RCC 7860 (cell line): Measurements from ENCODE around the gene ARHGEF18.
A peak's percentile ranks its signal among the peaks of the same experiment; 100 is the strongest.

Experiments
- DNase-seq: peaks from one replicate; pipeline ENCODE4 v3.0.0-alpha.2; 2015; ENCODE audit warnings: low spot score
- FAIRE-seq: peaks from 2 replicates; lab custom pipeline; 2012; peaks lifted over from hg19 to GRCh38; lab: Jason Lieb, UNC

The ARHGEF18 gene

DNA sequence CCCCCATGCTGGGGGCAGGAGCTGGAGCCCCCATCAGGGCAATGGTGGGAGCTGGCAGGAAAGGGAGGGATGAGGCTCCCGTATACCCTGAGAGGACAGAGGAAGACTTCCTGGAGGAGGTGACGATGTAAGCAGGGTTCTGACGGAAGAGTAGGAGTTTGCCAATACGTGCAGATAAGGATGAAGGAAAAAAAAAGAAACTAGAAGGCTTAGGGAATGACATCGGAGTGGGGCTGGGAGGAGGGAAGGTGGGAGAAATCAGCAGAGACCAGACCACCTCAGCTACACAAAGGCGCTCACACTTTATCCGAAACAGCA lies 32.3 kb downstream of the ARHGEF18 start:
- DNase-seq = no peak
- no peak for FAIRE-seq

DNA sequence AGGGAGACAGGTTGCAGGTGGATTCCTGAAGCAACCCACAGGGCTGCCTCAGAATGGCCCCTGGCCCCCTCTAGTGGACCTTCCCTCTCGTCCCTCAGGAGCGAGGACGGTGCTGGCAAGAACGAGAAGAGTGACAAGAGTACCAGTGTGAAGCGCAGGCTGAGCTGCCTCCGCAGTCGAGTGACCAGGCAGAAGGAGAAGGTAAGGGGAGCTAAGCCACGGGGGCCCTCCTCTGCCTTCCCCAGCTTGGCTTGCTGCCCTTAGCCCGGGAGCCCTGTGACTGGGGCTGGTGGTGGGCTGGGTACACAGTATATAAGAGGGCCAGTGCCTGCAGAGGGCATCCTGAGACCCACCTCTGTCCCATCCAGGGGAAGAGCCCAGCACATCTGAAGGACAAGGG lies 34.0 kb downstream of the ARHGEF18 start:
- DNase-seq = no peak
- FAIRE-seq = no peak

DNA sequence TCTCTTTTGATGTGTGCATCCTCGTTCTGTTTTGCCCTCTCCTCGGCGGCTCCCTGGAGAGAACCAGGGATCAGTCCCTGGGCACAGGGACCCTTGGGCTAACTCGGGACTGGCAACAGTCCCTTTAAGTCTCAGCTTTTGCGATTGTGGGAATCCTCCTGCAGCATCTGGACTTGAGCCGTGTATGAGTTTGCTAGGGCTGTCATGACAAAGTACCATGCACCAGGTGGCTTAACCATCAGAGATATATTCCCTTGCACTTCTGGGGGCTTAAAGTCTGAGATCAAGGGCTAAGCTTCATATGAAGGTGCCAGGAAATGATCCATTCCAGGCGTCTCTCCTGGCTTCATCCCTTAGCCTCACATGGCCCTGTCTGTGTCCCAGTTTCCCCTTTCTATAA lies 34.5 kb downstream of the ARHGEF18 start:
- no peak for DNase-seq
- FAIRE-seq = no peak

DNA sequence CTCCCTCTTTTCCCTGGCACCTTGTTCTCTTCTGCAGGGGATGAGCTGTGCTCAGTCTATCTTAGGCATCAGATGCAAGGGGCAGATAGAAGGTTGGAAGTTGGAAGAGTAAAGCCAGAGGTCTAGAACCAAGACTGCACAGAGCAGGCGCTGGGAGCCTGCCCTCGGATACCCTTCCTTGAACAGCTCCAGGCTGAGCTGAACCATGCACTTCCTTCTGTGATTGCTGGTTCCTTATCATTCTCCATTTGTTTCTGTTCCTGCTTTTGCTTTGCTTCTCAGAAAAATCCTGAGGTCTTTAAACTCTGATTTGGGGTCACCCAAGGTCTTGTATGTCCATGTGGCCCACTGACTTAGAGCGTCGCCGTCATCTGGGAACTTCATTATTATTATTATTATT lies 36.3 kb downstream of the ARHGEF18 start:
- no peak for FAIRE-seq
- DNase-seq = no peak

DNA sequence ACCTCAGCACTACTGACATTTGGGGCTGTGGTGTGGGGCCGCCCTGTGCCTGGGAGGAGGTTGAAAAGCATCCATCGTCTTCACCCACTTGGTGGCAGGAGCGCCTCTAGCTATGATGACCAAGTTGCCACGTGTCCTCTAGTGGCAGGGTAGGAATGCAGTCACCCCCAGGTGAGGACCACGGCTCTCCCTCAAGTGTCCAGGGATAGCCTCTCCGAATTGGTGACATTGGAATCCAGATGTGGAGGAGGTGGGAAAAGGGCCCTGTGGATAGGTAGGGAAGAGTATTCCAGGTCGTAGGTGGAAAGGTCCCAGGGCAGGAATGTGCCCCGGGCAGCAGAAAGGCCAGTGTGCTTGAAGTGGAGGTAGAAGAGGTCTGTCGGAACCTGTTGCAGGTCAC lies 37.6 kb downstream of the ARHGEF18 start:
- no peak for FAIRE-seq

DNA sequence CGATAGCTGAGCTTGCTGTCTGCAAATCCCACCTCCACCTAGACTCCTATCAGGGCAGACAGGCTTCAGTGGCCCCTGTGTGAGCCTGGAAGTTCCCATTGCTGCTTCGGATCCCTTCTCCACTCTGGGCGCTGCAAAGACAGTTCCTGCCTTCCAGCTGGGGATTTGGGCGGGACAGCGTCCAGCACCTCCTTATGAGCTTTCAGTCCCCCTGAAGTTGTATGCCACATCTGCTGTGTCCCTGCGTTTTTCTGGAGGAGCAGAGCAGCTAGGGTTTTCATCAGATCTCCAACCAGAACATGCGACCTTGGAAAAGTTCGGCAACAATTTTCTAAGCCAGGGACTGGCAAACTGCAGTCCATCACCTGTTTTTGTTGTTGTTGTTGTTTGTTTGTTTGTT lies 38.0 kb downstream of the ARHGEF18 start:
- no peak for DNase-seq
- FAIRE-seq = no peak

More for the DNA sequence above, 37.6 kb downstream of the ARHGEF18 start:
- no peak for DNase-seq

DNA sequence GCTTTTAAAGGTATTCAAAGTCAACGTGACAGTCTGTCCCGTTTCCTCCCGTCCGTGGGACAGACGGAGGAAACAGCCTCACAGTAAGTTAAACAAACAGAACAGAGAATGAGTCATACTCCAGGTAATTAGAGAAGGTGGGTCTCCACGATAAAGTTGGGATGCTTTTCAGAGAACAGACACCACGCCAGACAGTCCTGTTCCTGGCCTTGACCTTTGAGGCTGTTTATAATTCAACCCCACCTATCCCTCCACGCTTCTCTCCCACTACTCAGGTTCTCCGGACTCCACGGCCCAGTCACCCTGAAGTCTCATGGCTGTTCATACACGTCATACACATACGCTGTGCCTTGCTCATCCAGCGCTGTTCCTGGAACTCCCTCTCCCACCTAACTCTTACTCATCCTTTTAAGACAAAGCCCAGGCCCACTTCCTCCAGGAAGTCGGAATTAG lies 42.5 kb downstream of the ARHGEF18 start:
- FAIRE-seq (no peak), DNase-seq (peak; percentile 72)

DNA sequence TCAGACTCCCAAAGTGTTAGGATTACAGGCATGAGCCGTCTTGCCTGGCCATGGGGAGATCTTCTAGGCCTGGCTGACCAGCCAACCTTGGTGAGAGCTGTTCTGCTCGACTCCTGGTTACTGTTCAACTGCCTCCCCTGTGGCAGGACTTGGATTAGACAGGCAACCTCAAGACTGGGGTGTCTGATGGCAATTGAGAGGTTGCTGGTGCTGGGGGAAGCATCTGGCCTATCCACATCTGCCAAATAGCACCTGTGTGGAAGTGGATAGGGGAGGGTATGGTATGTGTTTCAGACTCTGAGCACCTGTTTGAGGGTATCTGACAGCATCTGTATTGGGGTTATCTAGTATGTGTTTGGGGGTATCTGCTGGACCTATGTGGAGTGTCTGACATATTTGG lies 44.7 kb downstream of the ARHGEF18 start:
- FAIRE-seq (no peak), DNase-seq (no peak)

DNA sequence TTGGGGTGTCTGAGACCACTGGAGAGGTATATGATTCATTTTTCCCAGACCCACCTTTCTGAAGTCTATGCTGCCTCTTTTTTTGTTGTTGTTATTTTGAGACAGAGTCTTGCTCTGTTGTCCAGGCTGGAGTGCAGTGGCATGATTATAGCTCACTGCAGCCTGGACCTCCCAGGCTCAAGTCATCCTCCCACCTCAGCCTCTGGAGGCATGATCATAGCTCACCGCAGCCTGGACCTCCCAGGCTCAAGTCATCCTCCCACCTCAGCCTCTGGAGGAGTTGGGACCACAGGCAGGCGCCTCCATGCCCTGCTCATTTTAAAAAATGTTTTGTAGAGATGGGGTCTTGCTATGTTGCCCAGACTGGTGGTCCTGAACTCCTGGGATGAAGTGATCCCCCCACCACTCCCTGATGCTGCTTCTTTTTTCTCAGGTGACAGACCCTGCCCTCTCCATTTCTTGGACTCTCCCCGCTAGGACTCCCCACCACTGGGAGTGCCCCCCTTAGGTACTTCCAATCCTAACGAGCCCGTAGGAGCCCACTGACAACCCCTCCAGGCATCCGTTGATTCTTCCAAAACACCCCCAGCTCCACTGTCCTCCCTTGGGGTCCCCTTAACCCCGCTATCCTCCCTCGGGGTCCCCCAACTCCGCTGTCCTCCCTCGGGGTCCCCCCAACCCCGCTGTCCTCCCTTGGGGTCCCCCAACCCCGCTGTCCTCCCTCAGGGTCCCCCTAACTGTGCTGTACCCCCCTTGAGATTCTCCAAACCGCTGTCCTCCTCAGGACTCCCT lies 45.4 kb downstream of the ARHGEF18 start:
- FAIRE-seq (no peak), DNase-seq (no peak)

DNA sequence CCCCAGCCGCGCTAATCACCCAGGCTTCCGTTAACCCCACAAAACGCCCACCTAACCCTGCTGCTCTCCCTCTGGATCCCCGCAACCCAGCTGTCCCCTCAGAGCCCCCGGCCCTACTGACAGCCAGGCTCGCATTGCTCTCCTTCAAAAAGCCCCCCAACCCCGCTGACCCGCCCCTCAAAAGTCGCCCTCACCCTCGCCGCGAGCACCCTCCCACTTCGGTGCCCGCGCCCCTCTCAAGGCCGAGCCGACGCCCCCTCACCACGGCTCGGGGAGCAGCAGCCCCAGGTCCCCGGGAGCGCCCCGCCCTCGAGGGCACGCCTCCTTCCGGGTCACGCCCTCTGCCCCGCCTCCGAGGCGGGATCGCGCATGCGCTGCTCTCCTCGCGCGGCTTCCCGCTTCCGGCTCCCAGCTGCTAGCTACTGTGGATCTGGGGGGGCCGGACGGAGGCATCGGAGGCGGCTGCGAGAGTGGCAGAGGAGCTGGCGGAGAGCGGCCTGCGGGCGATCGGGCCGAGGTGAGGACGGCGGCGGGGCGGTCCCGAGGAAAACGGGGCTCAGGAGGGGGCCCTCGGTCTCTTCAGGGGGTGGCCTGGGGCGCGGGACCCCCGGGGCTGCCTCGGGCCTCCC lies 46.1 kb downstream of the ARHGEF18 start:
- DNase-seq (peak; percentile 77), FAIRE-seq (no peak)

DNA sequence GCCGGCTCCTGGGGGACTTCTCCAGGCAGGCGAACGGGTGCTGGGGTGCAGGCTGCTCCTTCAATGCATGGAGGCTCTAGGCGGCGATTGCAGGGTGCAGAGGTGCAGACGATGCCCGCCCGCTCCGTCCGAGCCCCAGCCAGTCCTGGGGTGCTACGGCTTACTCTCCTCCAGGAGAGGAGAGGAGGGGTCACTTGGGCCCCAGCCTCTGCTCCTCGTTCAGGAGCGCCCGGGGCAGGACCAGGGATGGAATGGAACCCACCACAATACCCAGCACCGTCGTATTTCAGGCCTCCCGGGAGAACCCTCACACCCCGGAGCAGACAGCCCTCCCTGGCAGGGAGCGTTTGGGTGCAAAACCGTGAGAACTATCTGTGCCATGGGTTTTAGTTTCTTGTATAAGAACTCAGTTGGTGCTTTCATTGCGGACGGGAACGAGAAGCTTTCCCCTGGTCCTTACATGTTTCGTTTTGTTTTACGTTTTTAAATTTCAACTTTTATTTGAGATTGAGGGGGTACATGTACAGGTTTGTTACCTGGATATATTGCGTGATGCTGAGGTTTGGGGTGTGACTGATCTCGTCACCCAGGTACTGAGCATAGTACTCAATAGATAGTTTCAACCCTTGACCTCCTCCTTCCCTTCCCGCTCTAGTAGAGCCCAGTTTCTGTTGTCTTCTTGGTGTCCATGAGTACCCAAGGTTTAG lies 46.8 kb downstream of the ARHGEF18 start:
- FAIRE-seq = no peak
- no peak for DNase-seq

DNA sequence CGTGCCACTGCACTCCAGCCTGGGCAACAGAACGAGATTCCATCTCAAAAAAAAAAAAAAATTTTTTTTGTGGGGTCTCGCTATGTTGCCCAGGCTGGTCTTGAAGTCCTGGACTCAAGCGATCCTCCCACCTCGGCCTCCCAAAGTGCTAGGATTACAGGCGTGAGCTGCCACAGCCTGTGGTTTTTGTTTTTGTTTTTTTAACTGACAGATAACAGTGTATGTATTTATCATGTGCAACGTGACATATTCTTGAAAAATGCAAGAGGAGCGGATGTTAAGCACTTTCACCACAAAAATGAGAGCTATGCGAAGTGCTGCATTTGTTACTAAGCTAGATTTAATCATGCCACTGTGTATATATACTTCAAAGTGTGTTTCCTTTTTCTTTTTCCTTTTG lies 49.0 kb downstream of the ARHGEF18 start:
- FAIRE-seq = no peak
- peak; percentile 60 for DNase-seq
